H1 (cell line): ENCODE measurements around the gene BCL2. TPM values are rescaled to one million over a fixed set of nuclear protein-coding genes. Genes with fewer than 3 reads are reported as not detected.

Source experiments
- MAX ChIP-seq: IDR thresholded peaks from 2 replicates; pipeline ENCODE4 v1.6.1; 2012; ENCODE audit warnings: inconsistent platforms
- NRF1 ChIP-seq: IDR thresholded peaks from 2 replicates; pipeline ENCODE4 v1.6.1; 2011; ENCODE audit warnings: mild to moderate bottlenecking, low read depth, low read length, improper control_type of control experiment
- polyA plus RNA-seq, 7 experiments: library from polyadenylated mRNA; depleted of rRNA in 3 of 7; stranded (reverse) in 5 of 7; unstranded in 2 of 7; fragments of >200 nt in 5 of 7; fragments of 200-250 nt in 2 of 7; gene quantifications; 1 replicate in 5 of 7; 2 replicates in 1 of 7; 4 replicates in 1 of 7; pipeline versions ENCODE4 v1.2.1 to v1.2.3, GENCODE V29; 2011 to 2013; ENCODE audit warnings: missing spikeins in 2 of 7, mixed read lengths in 2 of 7
- total RNA-seq: library from RNA; stranded (reverse); fragmentation: NEBNext Ultra II Directional; extraction: Animal tissue kit (Norgen Biotek cat#: 25700); gene quantifications from 2 replicates; pipeline ENCODE4 v1.2.1, GENCODE V29; 2021

Gene BCL2
- total and polyA plus RNA-seq, 2 of the 8 experiments (the other 6 are each of a cell fraction or from before 2014, with no cell fraction given): 0.59 to 4.5 TPM

GRCh38 chr18:63207143-63207790 lies 112.3 kb downstream of the BCL2 start (continued):
- TF ChIP-seq MAX: no peak
- TF ChIP-seq NRF1: no peak
